IPS-11a (cell line): ENCODE results near the gene SIRT3.
"Not testable (repeated sequence)": the region's sequence is repeated elsewhere in the genome, so short reads cannot be mapped to it uniquely, and the experiment has no call there.

Experiments
- H3K4me3 ChIP-seq: one replicate; pipeline ENCODE4 v1.5.1; 2013; ENCODE audit warnings: low read depth, low read length, control low read depth

SIRT3 gene

DNA sequence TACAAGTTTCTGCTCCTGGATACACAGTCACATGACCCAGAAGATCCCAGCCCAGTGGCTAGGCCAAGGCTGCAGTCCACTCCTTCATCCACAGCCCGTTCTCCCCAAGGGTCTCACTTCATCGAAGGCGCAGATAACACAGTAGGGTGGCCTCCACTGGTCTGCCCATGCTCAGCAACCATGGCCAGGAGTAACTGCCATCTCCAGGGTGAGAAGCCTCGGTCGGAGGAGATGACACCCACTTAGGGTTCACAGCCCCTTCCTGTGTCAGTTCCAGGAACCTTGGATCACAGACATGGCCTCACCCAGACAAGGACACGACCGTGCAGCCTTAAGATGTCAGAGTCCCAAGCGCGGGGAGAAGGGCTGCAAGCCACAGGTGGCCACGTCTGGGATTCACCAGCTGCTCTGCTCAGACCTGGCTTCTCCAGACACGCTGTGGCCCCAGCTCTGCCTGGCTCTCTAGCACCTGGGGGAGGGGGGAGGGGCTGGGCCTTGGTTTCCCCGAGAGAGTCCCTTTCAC is 31.5 kb downstream of the SIRT3 start:
- no peak overlapping the region for H3K4me3 ChIP-seq

DNA sequence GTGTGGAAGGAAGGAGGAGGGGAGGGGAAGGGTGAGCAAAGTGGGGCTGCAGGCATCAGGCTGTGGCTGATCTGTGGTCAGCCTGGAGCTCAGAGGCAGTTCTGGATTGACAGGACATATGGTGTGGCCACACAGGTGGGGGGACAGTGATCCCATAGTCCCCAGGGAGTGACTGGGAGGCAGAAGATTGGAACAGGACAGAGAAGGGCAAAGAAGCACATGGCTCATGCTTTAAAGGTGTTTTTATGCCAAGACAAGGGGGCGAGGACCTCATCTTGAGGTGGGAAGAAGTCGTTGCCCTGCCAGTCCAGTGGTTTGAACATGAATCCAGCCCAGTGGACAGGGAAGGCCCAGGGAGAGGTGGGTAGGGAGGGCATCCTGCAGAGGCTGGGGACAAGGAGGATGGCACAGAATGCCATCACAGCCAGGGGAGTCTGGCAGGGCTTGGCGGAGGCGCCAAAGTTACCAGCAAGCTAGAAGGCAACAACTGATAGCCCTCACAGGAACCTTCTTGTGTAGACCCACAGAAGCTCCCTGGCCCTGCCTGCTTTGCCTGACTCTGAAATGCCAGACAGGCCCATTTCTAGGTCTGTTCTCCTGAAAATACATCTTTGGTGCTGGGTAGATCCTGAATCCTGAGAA is 32.1 kb downstream of the SIRT3 start:
- H3K4me3 ChIP-seq: no peak overlapping the region

DNA sequence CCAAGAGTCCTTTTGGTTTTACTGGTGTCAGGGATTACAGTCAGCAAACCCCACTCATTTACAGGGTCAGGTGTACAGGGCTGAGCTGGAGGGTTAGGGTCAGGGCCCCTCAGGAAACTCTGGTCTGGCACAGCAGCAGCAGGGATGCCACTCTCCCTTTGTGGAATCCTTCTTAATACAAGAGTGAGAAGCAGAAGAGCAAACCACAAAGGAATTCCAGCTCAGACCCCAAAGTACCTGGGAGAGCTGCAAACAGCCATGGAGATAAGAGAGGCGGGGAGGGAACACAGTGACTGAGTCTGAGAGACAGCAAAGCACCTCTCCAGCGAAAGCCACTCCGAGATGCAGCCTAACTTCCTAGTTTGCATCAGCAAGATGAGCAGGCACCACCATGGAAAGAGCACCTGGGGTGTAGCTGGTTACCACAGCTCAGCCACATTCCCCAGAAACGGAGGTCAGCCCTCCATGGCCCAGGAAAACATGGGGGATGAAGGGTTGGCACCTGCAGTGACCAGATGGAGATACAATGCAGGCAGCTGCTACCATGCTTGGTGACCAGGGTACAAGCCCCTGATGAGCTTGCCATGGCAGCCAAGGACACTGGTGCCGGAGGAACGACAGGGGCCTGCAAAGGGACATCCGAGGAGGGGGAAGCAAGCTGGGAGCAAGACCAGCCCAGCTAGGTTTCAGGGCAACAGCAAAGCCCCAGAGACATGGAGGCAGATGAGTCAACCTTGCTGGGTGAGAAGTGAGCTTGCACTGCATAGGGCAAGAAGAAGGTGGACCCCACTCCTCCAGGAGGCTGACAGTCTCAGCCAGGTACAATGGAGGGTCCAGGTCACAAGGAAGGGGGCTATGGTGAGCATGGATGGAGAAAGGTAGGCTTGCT is 32.8 kb downstream of the SIRT3 start:
- no peak overlapping the region for H3K4me3 ChIP-seq

DNA sequence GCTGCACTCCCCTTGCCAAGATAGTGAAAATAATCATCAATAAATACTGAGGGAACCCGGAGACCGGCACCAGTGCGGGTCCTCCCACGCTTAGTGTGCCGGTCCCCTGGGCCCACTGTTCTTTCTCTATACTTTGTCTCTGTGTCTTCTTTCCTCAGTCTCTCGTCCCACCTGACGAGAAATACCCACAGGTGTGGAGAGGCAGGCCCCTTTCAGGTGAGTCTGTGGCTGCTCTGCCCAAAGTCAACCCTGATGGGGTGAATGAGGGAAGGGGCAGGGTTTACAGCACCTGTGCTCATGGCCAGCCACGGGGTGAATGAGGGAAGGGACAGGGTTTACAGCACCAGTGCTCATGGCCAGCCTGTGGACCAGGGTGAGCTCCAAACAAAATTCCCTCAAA is 33.7 kb downstream of the SIRT3 start:
- H3K4me3 ChIP-seq: no peak overlapping the region

DNA sequence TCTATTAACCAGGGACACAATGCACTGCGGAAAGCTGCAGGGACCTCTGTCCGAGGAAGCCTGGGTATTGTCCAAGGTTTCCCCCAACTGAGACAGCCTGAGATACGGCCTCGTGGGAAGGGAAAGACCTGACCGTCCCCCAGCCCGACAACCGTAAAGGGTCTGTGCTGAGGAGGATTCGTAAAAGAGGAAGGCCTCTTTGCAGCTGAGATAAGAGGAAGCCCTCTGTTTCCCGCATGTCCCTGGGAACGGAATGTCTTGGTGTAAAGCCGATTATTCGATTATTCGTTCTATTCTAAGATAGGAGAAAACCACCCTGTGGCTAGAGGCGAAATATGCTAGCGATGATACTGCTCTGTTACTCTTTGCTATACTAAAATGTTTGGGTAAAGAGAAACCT is 34.2 kb downstream of the SIRT3 start:
- H3K4me3 ChIP-seq: no peak overlapping the region

DNA sequence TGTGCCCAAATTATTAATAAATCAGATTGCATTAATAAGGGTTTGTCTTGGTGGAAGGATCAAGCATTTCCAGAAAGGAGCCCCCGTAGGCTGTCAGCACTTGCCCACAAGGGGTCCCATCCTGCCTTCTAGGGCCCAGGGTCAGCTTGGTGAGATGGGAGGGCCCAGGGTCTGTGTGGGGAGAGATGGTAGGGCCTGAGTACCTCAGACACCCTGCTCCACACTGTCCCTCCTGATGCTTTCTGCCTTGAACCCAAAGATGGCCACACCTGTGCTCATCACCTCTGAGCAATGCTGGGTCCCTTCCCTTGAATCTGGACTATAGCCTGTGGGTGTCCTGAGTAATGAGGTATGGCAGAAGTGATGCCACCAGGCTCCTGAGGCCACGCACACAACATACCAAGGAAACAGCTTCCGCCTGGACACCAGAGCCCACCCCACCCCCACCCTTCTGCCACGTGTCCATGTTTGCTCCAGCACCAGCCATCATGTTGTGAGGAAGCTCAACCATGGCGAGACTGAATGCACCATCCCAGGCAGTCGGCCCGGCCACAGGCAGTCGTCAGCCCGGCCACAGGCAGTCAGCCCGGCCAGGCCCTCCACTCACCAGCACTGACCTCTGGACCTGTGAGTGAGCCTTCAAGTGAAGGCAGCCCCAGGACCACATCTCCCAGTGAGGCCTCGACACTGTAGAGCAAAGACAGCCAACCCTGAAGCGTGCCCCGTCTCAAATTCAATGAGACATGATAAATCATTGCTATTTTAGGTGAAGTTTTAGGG is 35.7 kb downstream of the SIRT3 start:
- no peak overlapping the region for H3K4me3 ChIP-seq

DNA sequence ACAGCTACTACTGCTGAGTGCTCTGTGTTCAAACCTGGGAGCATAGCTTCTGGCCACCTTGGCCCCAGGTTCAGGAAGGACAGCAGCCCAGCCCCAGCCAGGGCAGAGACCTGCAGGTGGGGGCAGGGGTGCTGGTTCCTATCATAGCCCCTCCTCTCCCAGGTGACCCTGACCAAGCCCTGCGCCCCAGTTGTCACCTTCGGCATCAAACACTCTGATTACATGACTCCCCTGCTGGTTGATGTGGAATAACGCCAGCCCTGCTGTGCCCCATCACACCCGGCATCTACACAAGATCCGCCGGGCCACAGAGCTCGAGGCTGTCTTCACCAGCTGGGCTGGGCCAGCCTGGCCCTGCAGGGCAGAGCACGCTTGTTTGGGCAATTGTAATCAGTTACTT is 36.4 kb downstream of the SIRT3 start:
- H3K4me3 ChIP-seq: no peak overlapping the region

DNA sequence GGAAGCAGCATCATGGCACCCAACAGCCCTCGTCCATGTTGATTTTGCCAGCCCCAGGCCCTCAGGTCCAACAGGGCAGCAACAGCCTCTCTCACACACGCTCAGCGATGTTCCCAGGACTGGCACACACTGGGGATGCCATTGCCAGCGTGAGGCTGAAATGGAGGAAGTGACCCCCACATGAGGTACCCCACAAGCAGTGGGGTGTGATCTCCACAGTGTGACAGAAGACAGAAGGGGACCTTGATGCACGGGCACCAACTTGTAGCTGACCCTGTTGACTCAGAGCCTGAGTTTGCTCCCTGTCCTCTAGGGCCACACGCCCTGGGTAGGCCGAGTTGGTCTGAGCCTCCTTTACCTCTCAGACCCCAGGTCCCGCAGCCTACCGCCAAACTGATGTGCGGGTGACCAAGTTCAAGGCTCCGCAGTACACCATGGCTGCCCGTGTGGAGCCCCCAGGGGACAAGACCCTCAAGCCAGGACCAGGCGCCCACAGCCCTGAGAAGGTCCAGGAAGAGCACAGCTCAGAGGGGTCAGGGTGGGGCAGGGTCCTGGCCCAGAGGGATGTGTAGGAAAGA is 37.0 kb downstream of the SIRT3 start:
- no peak overlapping the region for H3K4me3 ChIP-seq

DNA sequence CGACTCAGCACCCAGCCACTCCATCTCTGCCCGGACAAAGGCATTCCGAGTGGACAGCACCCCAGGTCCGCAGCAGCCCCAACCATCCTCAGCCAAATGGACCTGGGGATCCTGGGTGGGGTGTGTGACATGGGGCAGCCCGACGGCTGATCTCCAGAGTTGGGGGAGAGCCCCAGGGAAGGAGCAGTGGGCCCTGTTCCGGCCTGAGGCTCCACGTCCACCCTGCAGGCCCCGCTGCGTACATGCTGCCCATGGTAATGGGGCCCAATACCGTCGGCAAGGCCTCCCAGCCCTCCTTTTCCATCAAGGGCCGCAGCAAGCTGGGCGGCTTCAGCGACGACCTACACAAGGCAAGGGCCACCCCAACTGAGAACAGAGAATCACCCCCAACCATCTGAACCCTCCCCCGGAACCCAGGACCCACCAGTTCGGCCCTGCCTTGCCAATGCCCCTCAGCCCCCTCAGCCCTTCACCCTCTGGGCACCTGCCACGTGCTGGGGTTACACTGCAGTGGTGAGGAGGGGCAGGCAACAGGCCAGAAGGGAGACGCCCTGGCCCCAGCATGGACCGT is 37.8 kb downstream of the SIRT3 start:
- H3K4me3 ChIP-seq: no peak overlapping the region

DNA sequence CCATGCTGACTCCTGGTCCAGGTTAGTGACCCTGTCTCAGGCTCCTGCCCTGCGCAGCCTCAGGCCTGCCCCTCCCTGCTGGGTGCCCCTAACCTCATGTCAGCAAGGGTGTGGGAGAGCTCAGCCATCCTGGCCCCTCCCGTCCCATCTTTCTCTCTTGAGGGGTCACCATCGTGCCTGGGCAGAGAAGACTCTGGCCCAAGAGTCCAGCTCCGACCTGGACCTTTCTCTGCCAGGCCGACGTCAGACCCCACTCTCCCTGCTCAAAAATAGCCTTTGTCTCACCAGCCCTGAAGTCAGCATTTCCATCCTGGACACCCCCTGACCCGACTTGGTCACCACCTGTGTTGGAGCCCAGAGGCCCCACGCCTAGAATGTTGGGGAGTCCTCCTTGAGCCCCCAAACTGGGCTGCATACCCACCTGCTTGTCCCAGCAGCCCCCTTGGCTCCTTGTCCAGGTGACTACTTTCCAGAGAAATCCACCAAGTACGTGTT is 38.4 kb downstream of the SIRT3 start:
- H3K4me3 ChIP-seq: no peak overlapping the region

DNA sequence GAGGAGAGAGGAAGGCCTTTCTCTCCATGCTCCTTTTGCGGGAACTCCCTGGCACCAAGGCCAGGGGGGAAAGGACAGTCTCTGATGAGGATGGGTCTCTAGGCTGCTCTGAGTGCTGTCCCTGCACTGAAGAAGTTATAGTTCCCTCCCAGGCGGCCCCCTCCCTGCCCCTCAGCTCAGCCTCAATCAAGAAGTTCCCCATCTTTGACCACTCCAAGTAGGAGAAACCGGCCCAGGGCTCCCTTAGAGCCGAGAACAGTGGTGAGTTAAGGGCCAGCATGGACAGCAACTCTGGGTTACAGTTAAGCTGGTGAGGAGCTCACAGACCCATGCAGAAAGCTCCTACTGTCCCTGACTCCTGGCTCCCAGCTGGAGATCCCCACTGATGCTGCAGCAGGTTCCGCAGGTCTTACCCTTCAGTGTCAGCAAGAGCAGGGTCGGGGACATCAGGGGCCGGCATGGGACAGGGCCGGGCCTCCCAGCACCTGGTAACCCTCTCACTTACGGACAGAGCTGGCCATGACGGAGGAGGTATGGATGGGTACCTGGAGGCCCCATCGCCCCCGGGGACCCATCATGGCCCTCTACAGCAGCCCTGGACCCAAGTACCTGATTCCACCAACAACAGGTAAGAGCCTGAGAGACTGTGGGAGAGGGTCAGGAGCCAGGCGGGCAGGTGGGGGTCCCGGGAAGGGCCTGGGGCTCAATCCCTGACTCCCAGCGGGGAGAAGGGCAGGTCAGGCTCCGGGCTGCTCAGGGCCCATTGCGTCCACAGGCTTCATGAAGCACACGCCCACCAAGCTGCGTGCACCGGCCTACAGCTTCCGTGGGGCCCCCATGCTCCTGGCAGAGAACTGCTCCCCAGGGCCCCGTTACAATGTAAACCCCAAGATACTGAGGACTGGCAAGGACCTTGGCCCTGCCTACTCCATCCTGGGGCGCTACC is 39.1 kb downstream of the SIRT3 start:
- no peak overlapping the region for H3K4me3 ChIP-seq

DNA sequence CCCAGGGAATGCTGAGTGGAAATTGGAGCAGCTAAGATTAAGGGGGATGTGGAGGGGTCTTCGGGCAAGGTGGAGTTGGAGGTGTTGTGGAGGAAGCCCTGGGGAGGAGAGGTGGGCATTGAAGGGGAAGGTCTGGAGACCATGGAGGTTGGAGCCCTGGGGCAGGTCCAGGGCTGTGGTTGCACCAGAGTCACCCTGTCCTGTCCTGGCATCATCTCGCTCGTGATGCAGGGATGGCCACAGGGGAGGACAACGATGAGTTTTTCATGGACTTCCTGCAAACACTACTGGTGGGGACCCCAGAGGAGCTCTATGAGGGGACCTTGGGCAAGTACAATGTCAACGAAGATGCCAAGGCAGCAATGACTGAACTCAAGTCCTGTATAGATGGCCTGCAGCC is 42.7 kb downstream of the SIRT3 start:
- H3K4me3 ChIP-seq: not testable (repeated sequence)

DNA sequence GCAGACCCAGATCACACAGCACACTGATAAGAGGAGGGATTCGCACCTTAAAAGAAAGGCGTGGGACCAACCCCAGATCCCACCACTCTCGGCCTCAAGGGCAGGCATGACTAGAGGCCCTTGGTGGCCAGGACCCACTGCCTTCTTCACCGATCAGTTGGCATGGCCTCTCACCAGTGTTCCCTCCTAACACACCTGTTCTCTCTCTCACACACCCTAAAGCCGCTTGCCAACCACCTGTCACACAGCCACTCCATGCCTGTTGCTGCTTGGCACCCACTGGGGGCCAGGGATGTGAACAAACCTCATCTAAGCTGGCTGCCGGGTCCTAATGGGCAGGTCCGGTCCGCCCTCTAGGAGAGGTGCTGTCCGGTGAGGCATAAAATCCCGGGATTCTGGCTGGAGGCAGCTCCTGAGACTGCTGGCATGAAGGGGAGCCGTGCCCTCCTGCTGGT is 43.4 kb downstream of the SIRT3 start, which contains the start of gene SCGB1C1:
SCGB1C1 (plus strand) TSS at position 405 of the 455 bp plus-strand sequence; CDS start at position 427, 22 bp downstream.
- H3K4me3 ChIP-seq: not testable (repeated sequence)

DNA sequence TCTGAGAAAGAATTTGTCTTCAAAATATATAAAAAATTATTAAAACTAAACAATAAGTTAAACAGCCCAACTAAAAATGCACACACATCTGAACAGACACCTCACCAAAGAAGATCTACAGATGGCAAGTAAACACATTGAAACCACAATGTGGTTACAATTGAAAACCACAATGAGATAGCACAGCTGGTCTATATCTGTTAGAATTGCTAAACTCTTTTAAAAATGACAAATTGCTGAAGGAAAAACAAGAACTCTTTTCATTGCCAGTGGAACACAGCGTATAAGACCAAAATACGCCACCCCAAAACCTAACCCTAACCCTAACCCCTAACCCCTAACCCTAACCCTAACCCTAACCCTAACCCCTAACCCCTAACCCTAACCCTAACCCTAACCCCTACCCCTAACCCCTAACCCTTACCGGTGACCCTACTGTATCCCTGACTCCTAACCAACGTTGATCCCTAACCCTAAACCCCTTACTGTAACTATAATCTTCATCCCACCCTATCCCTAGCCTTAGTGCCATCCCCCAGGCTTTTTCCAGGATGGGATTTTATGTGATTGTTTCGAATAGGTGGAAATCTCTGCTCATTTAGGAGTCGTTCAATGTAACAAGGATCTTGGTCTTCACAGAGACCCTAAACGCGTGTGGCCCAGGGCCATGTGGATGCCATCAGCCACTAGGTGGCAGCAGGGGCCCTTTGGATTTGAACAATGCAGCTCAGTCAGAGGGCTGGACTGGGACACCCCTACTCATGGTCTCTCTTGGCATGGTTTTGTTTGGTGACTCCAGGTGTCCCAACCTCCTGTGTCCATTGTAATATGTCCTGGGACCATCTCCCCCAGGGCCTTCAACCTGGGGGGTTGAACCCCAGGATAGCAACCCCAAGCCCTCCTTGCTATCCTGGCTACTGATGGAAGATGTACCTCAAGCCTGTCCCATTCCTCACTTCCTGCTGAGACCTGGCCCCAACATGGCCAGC is 44.4 kb downstream of the SIRT3 start:
- H3K4me3 ChIP-seq: not testable (repeated sequence)

DNA sequence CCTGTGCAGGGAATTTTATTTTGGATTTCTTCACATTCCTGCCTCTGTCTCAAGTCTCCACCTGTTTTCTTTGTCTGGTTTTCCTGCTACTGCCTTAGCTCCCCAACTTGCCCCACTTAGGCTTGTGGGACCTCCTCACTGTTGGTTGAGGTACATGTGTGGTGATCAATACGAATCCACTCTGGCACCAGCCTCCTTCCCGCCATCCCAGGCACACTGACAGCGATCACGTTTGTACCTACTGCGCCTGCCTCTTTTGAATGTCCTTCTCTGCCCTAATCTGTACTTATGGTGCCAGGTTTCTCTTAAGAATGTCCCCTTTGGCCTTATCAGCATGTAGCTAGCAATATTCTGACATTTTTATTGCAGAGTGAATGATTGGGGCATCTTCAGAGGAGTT is 45.6 kb downstream of the SIRT3 start:
- H3K4me3 ChIP-seq: not testable (repeated sequence)

DNA sequence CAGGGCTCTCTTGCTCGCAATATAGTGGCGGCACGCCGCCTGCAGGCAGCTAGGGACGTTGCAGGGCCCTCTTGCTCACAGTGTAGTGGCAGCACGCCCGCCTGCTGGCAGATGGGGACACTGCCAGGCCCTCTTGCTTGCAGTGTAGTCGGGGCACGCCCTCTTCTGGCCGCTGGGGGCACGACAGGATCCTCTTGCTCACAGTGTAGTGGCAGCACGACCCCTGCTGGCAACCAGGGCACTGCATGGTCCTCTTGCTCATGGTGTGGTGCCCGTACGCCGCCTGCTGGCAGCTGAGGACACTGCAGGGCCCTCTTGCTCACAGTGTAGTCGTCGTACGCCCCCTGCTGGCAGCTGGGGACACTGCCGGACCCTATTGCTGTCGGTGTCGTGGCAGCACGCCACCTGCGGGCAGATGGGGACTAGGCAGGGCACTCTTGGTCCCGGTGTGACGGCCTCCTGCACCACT is 46.3 kb downstream of the SIRT3 start:
- H3K4me3 ChIP-seq: not testable (repeated sequence)

DNA sequence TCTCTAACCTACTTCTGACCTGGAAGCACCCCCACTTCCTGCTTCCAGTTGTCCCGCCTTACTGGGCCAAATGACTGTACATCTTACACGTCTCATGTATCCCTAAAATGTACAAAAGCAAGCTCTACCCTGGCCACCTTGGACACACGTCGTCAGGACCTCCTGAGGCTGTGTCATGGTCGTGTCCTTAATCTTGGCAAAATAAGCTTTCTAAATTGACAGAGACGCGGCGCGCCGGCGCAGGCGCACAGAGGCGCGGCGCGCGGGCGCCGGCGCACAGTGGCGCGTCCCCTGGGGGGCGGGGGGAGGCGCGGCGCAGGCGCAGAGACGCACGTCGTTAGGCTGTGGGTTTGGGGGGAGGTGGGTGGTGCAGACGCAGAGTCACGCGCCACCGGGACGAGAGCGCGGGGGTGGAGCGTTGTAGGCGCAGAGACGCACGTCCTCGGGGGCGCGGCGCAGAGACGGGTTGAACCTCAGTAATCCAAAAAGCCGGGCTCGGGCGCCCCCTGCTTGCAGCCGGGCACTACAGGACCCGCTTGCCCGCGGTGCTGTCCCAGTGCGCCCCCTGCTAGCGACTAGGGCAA is 46.9 kb downstream of the SIRT3 start:
- H3K4me3 ChIP-seq: not testable (repeated sequence)

DNA sequence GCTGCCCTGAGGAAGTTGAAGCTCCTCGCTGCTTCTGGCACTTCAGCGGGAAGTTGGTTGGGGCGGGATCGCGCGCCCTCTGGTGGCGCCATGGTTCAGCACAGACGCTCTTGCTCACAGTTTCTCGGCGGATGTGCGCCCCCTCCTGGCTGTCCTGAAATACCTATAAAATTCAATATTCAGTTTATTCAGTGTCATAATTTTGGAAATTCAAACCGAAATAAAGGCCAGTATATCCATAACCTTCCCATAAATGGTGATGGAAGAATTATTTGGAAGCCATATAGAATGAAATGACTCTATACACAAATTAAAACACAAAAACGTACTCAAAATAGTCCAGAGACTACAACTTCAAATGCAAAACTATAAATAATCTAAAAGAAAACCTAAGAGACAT is 55.9 kb downstream of the SIRT3 start:
- not testable (repeated sequence) for H3K4me3 ChIP-seq
